HuH-7 (cell line): ENCODE results near the gene PID1.
"Not testable (repeated sequence)": the region's sequence is repeated elsewhere in the genome, so short reads cannot be mapped to it uniquely, and the experiment has no call there.

ENCODE experiments used
- DNase-seq: peaks from one replicate; pipeline ENCODE4 v3.0.0; 2011; ENCODE audit warnings: low spot score

Gene PID1

DNA sequence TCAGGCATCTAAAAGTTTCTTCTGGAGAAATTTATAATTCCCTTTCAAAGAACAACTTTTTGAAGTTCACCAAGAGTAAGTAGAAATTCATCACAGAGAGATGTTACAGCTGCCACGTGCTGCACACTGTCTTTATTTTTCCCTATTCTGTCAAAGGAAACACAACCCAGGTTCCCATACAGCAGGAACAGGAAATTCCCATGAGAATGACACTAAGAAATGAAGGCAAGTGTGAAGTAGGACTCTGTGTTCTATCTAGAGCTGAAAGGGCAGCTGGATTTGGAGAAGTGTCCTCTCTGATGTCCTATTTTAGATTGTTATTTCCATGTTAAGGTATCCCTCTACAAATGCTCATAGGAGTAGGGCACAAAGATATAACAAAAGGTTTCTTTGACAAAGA lies 58.8 kb downstream of the PID1 start:
- DNase-seq: no peak

- no peak for DNase-seq
Measured at GRCh38 chr2:229210641-229211040, 60.4 kb downstream of the PID1 start.

GRCh38 chr2:229206548-229206947 lies 64.5 kb downstream of the PID1 start:
- DNase-seq: no peak

DNA sequence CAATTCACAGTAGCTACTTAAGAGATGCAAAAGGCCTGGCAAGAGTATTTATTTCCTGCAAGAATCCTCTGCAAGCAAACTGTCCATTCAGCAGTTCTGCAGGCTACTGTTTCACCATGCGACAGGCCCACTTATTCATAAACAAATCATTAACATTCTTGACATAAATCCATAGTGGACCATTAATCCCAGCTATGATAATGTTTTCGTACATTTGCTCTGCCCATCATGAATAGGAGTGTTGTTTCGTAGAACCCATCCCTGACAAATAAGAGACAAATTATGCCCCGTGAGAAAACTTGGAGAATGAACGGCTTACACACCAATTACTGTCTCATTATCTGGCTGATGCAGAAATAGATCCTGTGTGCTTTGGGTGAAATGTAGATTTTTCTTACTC lies 65.4 kb downstream of the PID1 start:
- DNase-seq: no peak

- DNase-seq: no peak
Measured at GRCh38 chr2:229202646-229203045, 68.4 kb downstream of the PID1 start.

DNA sequence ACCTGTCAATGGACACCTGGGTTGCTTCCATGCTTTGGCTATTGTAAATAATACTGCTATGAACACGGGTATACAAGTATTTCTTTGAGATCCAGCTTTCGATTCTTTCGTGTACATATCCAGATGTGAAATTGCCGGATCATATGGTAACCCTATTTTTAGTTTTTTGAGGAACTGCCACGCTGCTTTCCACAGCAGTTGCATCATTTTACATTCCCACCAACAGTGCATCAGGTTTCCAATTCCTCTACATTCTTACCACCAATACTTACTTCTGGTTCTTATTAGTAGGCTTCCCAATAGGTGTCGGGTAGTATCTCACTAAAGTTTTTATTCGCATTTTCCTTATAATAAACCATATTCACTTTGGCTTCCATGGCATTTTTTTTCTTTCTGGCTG lies 69.6 kb downstream of the PID1 start:
- no peak for DNase-seq

DNA sequence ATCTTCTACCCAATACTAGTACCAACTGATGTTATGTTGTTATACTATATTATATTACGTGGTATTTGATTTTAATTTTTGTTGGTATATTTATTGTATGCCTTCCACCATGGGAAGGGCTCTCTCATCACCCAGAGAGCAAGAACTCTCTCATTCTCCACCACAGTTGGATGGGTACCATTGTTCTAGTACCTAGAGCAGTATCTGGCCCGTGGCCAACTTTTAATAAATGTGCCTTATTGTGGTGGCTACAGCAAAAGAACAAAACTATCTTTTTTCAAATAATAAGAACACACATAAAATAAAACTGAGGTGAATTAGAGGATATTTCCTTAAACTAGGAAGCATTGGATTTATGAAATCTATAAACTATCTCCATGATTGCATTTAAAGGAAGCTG lies 71.8 kb downstream of the PID1 start:
- DNase-seq: no peak

DNA sequence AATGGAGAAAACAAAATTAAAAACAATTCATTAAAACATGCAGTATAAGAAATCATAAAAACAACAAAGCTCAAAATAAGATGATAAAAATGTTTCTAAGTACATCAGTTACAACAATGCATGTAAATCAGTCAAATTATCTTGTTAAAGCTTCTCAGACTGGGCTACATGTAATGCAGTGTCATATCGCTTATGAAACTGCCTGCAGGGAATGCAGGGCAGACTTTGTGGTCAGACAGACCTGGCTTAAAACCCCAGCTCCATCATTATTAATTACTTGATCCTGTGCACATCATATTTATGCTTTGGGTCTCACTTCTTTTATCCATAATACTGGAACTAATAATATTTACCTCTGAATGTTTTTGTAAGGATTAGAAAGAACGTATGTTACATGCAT lies 74.6 kb downstream of the PID1 start:
- no peak for DNase-seq

DNA sequence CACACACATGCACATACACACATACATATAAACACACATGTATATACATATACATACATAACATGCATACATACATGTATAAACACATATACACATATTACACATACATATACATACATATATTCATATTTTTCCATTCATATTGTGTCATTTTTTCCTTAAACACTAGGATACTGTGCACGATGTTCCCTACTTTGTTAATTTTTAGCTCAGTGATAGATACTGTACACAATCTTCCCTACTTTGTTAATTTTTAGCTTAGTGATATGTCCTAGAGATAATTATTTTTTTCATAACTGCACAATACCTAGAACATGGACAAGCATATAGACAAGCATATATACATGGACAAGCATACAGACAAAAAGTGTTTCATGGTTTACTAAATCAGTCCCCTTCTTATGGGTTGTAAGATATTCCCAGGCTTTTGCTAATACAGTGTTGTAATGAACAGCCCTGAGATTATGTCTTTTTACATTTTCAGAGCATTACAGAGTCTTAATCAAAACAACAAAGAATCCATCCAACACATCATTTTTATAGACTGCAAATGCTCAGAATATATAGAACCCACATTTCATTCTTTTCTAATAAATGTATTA lies 75.6 kb downstream of the PID1 start:
- DNase-seq: no peak

- DNase-seq: no peak
Measured at GRCh38 chr2:229193281-229193680, 77.8 kb downstream of the PID1 start.

DNA sequence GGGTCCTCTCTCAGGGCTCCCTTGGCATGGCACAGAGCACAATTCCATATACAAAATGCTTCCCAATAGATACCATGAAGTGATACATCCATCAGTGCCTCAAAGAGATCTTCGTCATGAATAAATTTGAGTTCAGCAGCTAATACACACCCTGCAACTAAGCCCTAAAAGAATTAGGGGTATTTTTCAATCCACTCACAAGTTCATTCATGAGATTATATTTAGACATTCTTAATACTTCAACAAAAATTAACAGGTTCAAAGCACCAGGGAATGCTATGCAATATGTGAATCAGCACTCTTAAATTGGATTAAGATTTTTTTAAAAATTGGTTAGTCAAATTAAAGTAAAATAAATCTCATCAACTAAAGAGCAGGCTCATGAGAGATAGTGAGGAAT lies 79.7 kb downstream of the PID1 start:
- no peak for DNase-seq

DNA sequence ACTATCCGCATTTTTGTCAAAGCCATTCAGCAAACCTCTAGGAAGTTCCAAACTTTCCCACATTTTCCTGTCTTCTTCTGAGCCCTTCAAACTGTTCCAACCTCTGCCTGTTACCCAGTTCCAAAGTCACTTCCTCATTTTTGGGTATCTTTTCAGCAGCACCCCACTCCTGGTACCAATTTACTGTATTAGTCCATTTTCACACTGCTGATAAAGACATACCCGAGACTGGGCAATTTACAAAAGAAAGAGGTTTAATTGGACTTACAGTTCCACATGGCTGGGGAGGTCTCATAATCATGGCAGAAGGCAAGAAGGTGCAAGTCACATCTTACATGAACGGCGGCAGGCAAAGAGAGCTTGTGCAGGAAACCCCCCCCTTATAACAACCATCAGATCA lies 84.0 kb downstream of the PID1 start:
- DNase-seq: not testable (repeated sequence)

- no peak for DNase-seq
Measured at GRCh38 chr2:229181641-229182040, 89.4 kb downstream of the PID1 start.

DNA sequence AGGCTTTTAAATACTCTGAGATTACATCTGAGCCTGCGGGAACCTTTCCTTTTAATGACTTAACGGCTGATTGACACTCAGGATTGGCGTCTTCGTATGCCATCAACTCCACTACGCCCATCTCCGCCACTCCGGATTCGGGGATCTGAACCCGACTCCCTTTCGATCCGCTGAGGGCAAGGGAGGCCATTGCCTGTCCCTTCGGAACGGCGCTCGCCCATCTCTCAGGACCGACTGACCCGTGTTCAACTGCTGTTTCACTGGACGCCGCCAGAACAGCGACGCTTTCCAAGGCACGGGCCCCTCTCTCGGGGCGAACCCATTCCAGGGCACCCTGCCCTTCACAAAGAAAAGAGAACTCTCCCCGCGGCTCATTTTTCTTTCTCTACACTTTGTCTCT lies 90.4 kb downstream of the PID1 start:
- no peak for DNase-seq

DNA sequence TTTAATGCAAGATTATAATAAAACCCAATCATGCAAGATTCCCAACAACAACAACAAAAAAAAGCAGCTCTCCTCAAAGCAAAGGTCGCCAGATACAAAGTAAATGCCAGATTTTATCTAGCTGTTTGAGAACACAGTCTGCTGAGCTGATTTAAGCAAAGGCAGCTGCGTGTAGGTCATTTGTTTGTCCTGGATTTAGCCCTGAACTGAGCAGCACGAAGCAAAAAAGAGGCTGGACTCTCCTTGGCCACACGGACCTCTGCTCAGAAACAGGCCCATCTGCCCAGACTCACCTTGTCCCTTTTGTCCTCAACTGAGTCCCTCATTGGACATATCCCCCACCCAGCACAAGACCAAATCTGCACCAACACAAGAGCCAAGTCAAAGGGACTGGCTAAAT lies 91.5 kb downstream of the PID1 start:
- no peak for DNase-seq

- DNase-seq: no peak
Measured at GRCh38 chr2:229178706-229179105, 92.4 kb downstream of the PID1 start.

DNA sequence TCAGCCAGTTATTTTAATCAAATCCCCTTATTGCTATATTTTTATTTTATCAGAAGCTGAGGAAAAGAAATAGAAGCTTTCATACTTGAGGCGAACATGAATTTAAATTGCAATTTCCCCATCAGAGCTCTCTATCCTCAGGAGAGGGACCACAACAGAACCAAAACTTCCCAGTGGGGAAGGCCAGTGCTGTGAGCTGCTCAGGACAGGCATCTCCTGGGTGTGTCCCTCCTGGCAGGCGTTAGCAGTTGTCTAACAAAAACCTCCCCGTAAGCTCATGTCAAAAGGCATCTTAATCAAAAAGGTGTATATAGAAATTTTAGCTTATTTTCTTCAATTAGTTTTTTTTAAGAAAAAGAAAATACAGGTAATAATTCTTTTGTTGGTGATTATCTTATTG lies 93.0 kb downstream of the PID1 start:
- DNase-seq: no peak

GRCh38 chr2:229176136-229176535 lies 95.0 kb downstream of the PID1 start:
- no peak for DNase-seq

GRCh38 chr2:229175497-229175863 lies 95.6 kb downstream of the PID1 start:
- no peak for DNase-seq

GRCh38 chr2:229174794-229175496 lies 96.1 kb downstream of the PID1 start:
- no peak for DNase-seq

- no peak for DNase-seq
Measured at GRCh38 chr2:229173825-229174359, 97.2 kb downstream of the PID1 start.

DNA sequence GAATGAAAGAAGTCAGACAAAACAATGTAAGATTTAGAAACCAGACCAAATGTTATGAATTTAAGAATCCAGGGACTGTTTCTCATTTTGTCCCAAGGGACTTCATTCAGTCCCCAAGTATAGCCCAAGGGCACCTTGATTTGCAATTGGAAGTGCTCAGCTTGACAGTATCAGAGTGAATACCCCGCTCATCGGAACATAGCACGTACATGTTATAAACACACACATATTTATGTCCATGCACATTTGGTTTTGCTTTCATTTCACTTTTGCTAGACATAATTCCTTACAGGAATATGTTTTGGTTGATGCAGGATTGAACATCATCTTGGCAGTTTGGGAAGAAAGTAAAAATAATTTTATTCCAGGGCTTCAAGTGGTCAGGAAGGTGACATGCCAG lies 100.2 kb downstream of the PID1 start:
- DNase-seq: no peak

- no peak for DNase-seq
Measured at GRCh38 chr2:229170171-229170570, 100.9 kb downstream of the PID1 start.

DNA sequence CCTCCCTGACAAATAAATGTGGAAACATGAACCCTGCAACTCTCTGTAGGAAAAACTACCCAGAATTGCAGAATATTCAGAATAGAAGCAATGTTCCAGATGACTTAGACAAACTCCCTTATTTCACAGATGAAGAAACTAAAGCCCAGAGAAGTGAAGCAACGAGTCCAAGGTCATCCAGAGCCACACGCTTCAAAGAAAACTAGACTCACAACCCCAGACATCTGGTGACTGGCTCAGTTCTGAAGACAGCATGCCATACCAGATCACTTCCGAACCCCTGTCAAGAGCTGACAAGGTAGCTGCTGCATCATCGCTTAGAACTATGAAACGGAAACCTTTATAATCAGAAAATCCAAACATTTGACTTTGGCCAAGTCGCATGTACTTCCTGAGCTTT lies 101.3 kb downstream of the PID1 start:
- no peak for DNase-seq
